ENCODE measurements around the gene LIPC. TPM values are rescaled to one million over a fixed set of nuclear protein-coding genes. Genes with fewer than 3 reads are reported as not detected.

LIPC gene
- total and polyA plus RNA-seq, 9 of the 15 experiments (the other 6 are each of a cell fraction or from before 2014, with no cell fraction given) = 0.07 to 0.41 (median 0.11) TPM; not detected in 2

DNA sequence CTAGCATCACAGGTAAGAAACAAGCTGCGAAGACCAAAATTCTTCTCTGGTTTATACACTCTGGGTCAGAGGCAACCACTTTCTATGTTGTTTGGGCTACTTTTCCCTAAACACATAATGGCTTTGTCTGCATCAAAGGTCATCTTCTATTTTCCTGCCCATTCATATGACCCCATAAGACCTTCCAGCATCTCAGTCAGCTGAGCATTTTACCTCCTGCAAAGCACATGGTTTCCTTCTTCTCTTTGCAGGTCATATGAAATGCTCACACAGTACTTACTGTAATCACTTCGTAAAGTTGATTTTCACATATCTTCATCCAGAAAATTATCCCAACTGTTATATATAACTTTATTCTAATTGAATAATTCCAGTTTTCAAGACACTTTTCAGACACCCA is 34.8 kb downstream of the LIPC start:
- Histone ChIP-seq H3K27ac (ENCODE audit: extremely low read depth, low read depth, low read length) (no peak overlapping the region), H3K36me3 (ENCODE audit: control insufficient read depth, insufficient read depth, low read length) (no peaks in the 10 kb centered on the region), H3K4me3 (no peak overlapping the region), H2AFZ (ENCODE audit: low read depth, low read length) (no peak overlapping the region), H3K4me1 (replicated peaks in 1 of 2; ENCODE audit: control insufficient read depth in 2 of 2, insufficient read depth in 2 of 2, low read length in 2 of 2) (peaks cover 5 to 9% of the 10 kb centered on the region in 2 experiments; a peak in 3 of 5 replicates), H3K79me2 (ENCODE audit: control insufficient read depth, insufficient read depth, low read length) (no peaks in the 10 kb centered on the region), H3K27me3 (ENCODE audit: control insufficient read depth in 2 of 2, insufficient read depth in 2 of 2, low read length in 2 of 2) (no peaks in the 10 kb centered on the region), H3K4me2 (ENCODE audit: insufficient read depth, low read length) (no peak overlapping the region), H3K9ac (ENCODE audit: insufficient read depth in 1 of 2, low read depth in 2 of 2, low read length in 2 of 2) (no peak overlapping the region), H3K9me3 (replicated peaks; ENCODE audit: control insufficient read depth, insufficient read depth, low read depth, low read length) (no peaks in the 10 kb centered on the region), H4K20me1 (replicated peaks; ENCODE audit: control insufficient read depth, insufficient read depth, low read length) (no peaks in the 10 kb centered on the region), H3K9me1 (ENCODE audit: control insufficient read depth, insufficient read depth, low read length) (no peaks in the 10 kb centered on the region)
- in situ Hi-C loops (cut with MboI) (no loop called here), intact Hi-C loops (cut with micrococcal nuclease) (no loop called here)
- ChIA-PET CTCF (ENCODE audit: low intra/inter-chr PET ratio) (no interaction called here), POLR2A (no interaction called here)
- DNase-seq (ENCODE audit: extremely low read depth in 1 of 4, low spot score in 3 of 4) (no peak), FAIRE-seq (no peak), ATAC-seq (no peak)
- no TSS peak for BruUV-seq (replicated peaks)
- WGBS (ENCODE audit: insufficient coverage, low coverage, missing lambda C conversion rate) = 88% methylated on average over 2 of the region's 2 CpGs
- TF ChIP-seq ELF4 (CRISPR knock-in tag; IDR thresholded peaks at IDR 0.05) = no peak
- TF ChIP-seq IRF2 (CRISPR knock-in tag; IDR thresholded peaks at IDR 0.05) = no peak
- TF ChIP-seq BCLAF1 (IDR thresholded peaks at IDR 0.05; ENCODE audit: borderline replicate concordance in 1 of 2, control insufficient read depth in 1 of 2, low read depth in 2 of 2, low read length in 1 of 2) = no peak
- no peak for TF ChIP-seq NFXL1 (CRISPR knock-in tag; IDR thresholded peaks at IDR 0.05)
